GM21786 (cell line): ENCODE results near the gene PHKB.

Source experiments
- ATAC-seq: cut with Tn5 transposase; IDR thresholded peaks from one replicate; pipeline ENCODE4 v1.9.1; 2021; ENCODE audit not compliant: unreplicated experiment

Gene PHKB

DNA sequence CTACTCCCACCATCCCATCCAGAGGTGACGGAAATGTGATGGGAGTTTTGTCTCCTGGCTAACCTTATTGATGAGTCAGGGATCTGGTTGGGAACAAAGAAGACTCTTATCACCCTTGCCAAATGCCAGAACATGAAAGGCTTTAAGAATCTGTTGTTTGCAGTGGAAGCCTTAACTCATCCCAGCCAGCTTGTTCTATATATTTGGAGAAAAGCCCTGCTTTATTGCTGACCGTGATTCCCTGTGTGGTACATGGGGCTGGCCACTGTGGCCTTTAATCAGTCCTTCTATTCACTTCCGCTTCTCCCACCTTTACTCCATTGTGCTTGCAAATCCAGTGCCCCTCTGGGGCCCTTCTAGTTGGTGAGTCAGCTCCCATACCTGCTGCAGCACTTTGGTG is 156.6 kb downstream of the PHKB start:
- ATAC-seq = no peak

DNA sequence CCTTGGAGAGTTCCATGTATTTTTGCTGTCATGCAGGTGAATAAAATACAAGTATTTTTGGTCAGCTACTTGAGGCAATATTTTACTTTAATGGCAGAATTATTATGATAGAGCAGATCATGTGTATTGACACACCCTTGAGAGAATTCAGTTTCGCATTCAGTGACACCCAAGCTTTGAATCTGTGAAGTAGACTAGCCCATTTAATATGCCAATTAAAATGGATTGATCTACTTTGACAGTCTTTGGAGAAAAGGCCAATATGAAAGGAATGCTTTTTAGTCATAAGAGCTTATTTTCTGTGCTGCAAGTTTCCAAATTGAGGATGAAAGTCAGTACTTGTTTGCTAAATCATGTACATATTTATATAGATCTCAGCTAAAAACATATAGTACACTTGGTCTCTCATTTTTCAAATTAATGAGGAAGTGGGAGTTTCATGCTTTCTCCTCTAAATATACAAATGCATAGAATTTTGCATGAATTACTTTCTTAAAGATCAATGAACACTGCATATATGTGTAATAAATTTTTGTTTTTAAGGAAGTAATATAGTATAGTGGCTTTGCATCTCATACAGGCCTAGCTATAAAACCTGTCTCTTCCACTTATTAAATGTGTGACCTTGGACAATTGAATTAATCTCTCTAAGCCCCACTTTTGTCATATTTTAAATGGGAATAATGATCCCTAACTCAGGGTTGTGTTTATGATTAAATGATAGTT is 161.5 kb downstream of the PHKB start:
- ATAC-seq = no peak

DNA sequence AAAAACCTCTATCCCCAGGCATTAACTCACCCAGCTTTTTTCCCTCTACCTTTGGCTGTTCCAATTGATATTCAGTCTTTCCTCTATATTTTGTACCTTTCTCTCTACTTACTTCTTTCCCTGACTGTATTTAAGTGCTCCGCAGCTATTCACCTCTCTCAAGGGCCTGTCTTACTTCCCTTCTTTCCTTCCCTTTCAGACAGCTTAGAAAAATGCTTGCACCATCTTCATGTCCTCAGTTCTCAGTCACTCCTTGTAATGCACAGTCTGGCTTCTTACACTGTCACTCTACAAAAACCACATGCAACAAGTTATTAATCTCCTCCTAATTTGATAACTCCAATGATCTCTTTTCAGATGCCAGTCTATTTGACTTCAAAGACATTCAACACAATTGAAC is 163.4 kb downstream of the PHKB start:
- ATAC-seq = no peak

DNA sequence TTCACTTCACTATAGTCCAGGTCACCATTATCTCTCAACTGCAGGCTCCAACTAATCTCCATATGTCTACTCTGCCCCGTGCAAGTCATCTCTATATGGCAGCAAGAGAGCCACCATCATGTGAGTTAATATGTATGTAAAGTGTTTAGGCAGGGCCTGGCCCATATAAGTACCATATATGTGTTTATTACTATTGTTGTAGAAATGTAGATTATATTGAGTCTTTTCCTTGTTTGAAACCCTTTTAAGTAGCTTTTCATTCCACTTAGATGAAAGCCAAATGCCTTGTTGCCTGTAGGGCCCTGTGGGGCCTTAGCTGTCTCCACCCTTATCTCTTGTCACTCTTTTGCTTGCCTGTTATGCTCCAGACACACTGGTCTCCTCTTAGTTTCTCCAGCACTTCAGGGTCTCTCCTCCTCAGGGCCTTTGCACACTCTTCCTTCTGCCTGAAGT is 164.0 kb downstream of the PHKB start:
- ATAC-seq = no peak

DNA sequence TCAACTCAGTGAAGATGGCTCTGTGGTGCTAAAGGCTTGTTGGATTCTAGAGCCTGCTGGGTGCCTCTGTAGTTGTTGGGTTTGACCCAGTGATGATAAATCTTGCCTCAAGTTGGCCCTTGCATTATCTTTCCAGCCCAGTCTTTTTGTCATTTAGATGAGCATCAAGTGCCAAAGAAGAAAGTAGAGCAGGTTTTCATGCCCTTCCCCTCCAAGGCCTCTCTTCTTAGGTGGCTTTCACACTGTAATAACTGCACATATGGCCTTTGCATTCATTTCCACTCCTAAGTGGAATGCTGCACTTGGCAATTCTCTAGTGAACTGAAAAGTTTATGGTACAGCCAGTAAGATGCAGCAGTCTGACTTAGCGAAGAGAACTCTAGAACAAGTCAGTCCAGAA is 165.1 kb downstream of the PHKB start:
- no peak for ATAC-seq

DNA sequence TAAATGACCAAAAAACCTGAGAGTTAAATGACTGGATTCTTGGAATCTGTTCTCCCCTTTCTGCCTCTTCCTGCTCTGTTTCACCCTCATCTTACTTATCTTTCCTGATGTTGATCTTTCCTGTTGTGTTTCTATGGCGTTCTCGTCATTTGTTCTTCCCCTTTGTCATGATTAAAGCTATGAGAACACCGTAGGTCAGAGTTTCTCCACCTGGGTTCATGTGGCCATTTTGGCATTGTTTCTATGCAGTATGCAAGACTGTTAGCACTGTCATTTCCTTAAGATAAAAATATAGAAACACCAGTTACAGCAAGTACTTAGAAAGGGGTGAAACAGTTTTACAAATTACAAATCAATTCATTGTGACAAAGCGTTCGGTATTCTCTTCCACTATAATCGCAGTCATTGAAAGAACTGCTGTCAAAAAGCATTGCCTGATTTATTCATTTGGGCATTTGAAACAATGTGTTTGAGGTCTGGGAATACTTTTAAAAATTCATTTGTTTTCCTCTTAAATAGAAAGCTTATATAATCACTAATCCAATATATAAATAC is 166.0 kb downstream of the PHKB start:
- no peak for ATAC-seq

DNA sequence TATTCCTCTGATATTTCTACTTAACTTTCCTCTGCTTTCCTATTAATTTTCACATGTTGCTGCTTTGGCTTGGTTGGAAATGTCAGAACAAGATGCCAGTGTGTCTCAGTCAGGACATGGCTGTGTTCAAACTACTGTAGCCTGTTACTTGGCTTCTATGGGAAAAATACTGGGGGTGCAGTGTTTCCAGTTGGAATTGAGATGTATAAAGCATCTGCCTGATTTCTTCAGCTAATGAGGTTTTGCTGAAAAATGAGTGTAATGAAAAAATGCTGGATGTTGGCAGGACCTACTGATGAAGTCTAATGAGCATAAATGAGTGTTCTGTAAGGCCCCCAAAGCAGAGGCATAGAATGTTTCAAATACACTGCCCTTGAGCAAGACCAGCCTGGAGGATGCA is 166.6 kb downstream of the PHKB start:
- ATAC-seq = no peak

DNA sequence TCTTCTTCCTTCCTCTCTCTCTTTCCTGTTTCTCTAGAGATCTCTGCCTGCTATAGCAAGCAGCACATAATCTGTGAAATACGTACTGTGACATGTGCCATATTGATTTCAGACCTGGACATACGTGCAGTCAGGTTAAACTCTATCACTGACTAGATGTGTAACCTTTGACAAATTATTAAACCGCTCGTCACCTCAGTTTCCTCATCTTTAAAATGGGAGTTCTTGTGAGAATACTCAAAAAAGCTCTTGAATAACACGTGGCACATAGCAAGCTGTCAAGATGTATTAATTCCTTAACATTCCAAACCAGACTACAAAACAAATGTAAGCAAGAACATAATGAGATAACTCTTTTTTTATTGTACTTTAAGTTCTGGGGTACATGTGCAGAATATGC is 170.0 kb downstream of the PHKB start:
- no peak for ATAC-seq

DNA sequence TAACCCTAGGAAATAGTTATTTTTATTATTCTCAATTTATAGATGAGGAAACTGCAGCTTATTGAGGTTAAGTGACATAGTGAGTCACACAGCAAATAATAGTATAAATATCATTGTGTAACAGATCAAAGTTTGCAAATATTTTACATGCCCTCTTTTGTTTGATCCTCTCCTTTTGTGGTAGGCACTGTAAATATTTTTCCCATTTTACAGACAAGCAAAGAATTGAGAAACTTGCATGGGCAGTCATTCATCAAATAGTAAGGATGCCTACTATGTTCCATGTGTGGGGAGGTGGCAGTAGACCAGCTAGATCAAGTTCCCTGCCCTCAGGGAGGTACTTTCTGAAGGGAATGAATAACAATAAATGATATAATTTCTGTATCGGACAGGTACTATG is 173.0 kb downstream of the PHKB start:
- no peak for ATAC-seq

DNA sequence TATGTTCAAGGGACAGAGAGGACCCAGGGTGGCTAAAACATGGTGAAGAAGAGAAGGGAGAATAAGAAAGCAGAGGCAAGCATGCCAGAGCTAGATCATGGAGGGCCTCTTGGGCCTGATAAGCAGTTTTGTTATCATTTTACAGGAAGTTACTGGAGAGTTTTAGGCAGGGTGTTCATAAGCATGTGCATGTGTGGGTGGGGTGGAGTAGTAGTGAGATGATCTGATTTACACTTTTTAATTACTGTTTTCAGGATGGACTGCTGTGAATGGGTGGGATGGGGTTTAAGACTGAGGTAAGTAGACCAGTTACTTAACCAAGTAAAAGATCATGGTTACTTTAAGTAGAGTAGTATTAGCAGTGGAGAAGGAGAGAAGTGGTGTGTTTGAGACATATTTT is 173.6 kb downstream of the PHKB start:
- no peak for ATAC-seq

DNA sequence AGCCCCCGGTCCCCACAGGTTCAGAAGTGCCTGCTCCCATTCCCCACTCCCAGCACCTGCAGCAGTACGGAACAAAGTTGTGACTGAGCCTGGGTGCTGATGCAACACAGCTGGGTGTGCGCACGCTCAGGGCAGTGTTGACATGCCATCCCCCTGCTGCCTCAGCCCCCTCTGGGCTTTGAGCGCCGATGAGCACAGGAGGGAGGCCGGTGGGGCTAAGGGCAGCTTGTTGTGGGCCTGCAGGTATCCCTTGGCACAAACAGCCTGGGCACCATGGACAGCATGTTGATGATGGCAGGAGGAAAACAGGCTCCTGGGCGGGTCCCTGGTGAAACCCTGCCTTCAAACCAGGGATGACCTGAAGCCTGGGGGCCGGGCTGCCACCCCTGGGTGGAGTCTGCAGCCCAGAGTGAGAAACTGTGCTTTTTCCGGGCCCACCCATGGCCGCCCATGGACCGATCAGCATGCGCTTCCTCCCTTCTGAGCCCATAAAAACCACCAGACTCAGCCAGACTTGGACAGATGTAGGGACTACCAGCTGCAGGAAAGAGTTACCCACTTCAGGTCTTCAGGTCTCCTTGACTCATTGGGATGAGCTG is 175.5 kb downstream of the PHKB start:
- ATAC-seq = no peak

DNA sequence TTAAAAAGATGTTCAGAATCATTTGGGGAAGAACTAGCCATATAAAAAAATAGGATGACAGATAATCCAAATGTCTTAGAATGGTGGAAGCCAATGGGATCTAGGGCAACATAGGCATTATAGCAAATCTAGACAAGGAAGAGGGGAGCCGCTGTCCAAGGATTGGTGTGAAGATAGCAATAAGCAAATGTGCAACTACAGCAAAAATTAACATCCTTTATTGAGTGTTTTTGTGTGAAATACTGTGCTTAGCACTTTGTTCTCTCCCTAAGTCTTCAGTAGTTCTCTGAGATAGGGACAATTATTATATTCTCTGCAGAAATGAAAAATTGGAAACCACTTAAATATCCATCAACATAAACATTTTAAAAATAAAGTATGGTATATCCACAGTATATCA is 177.0 kb downstream of the PHKB start:
- no peak for ATAC-seq

DNA sequence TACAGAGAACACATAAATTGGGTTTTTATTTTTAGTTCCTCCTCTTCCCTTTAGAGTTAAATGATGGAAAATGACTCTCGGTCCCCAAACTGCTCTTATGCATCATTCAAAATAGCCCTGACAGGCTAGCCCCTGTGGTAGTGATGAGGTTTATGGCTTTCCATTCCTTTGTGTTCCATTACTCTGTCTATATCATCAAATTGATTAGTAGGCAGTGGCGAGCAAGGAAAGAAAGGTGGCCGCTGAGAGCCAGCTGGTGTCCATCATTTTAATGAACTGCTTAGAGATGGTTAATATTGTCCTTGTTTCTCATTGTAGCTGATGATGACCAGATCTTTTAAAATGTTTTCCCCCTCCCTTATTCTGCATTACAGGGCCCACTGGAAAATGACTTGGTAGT is 179.5 kb downstream of the PHKB start:
- ATAC-seq = no peak

DNA sequence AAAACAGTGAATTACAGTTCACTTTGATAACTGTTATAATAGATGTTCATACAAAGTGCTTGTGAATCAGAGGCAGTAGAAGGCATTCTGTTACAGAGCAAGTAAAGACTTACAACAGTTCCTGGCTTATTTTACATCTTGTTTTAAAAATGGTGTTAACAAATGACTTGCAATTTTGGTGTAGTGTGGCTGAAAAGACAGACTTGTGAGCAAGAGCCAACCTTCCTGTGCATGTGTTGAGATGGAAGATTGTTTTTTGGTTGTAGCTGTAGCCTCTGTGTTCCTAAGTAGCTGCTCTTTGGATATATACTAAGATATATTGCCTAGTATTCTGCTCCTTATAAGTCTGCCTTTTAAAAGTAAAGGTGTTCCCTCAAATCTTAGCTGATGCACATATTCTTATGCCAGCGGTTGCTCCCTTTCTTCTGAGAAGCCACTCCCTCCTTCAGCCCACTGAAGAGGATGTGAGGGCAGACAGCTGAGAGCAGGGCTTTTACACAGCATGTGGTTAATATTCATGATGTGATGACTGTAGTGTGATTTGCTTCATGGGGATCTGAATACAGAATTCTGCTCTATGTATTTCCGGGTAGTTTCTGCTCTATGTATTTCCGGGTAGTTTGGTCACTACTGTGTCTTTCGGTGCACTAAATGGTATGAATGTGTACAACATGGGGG is 182.3 kb downstream of the PHKB start:
- ATAC-seq = no peak

DNA sequence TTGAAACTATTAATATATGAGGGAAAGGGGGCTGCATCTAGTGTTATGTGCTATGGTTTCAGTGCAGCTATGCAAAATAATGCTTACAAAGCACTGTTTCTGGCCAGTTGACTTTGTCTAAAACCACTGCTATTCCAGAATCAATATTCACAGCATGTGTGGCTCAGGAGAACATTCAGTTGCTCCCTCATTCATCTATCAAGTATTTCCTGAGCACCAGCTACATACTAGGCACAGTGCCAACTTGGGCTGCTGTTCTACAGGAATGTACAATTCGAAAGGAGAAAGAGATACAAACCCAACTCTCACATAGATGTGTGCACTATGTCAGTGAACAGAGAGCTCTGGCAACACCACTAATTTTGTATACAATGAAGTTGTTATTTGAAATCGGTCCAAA is 183.0 kb downstream of the PHKB start:
- no peak for ATAC-seq

DNA sequence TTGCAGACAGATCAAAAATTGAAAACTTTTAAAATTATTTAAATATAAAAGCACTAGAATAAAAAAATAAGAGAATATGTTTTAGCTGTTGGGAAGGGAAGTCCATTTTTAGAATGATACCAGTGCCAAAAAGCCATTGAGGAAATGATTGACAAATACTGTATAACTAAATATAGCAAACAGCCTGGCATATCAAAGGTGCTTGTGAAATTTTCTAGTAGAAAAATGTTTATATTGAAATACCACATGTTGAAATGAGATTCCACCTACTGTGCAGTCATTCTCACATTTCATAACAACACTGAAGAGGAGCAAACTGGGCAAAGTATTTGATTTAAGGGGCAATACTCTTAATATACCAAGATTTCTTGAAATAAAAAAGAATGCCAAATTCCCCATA is 183.5 kb downstream of the PHKB start:
- no peak for ATAC-seq

DNA sequence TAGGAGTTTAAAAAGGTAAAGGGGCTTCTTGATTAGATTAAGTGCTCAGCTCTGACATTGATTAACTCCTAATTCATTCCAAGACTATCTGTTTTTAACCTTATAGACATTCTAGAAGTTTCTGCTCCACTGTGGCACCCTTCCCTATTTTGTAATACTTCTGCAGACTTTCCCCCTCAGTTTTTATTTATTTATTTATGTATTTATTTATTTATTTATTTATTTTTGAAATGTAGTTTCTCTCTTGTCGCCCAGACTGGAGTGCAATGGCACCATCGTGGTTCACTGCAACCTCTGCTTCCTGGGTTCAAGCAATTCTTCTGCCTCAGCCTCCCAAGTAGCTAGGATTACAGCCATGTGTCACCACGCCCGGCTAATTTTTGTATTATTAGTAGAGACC is 185.8 kb downstream of the PHKB start:
- no peak for ATAC-seq

DNA sequence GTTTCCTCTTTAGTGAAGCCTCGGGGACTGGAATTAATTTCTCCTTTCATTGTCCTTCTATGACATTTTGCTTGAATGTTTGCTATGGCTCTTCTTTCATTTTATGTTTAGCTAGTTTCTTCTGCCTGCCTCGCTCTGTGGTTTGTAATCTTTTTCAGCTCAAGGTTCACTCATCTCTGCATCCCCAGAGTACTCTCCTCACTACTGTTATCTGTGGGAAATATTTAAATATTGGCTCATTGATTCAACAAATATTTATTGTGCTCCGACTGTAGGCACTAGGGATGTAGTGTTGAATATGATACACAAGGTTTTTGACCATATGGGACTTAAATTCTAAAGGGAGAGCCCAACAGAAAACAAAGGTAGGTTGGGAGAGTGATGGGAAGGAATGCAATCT is 195.9 kb downstream of the PHKB start:
- ATAC-seq = no peak

DNA sequence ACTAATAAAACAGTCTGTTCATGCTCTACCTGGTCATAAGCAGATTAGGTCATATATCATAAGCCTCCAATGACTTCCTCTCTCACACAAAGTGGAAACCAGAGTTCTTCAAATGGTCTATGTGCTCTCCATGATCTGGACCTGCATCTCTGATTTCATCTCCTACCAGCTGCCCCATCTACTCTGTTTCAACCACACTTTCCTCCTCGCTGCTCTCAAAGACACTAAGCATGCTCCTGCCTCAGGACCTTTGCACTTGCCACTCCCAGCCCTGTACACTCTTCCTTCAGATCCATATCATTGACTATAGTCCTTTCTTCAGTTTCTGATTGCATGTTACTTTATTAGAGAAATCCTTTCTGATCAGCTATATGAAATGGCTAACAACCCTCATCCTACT is 196.8 kb downstream of the PHKB start:
- ATAC-seq = no peak

DNA sequence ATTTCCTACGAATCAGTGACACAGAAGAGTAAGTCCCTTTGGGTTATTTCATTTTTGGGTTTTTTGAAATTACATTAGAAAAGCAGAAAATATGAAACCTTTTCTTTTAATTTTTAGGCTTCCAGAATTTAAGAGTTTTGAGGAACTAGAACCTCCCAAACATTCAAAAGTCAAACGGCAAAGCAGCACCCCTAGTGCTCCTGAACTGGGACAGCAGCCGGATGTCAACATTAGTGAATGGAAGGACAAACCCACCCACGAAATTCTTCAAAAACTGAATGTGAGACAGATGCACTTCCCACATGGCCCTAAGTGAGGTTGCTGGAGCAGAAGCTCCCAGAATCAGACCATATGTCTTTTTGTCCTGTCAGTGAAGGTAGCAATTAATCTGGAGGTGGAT is 199.4 kb downstream of the PHKB start:
- no peak for ATAC-seq

DNA sequence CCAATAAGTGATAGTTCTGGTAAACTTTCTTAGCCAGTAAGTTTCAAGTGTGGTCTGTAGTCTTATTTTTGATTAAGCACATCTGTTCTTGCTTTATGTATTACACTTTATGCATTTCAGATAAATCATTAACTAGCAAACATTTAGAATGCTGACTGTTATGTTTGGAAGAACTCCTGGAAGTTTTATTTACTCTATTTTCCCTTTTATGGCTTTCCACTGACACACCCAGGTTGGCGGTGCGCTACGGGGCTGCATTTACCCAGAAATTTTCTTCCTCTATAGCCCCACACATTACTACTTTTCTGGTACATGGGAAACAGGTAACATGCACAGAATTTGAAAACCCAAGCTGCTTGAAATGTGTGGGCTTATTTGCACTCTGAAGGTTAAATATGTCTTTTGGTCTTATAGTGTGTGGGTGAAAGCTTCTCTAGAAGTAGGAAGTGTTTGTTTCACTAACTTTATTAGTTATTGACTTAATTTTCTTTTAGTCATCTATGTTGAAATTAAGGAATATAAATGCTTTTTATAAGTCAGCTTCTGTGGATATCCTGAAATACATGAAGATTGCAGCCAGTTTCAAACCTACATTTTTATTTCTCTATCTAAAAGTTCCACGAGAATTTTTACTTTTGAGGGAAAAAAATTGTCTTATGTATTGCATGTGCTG is 203.7 kb downstream of the PHKB start:
- ATAC-seq = no peak

DNA sequence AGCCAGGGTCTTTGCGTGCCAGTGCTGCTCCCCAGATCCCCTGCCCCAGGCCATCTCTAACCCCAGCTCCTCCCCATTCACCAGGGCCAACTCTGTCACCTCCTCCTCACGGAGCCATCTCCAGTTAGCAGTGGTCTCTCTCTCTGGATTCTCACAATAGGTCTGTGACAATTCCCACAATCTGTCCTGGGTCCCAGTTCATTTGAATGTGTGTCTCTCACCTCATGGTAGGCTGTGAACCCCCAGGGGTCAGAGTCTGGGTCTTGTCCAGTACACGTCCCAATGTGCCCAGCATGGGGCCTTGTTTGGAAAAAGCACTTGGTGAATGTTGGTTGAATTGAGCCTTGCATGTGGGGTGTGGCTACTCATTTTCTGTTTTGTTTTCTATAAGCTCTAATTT is 205.3 kb downstream of the PHKB start:
- no peak for ATAC-seq
